GM10248 (cell line): ENCODE data around the gene ERVMER34-1.

ENCODE experiments used
- CTCF ChIA-PET: fragments of 300-600 bp; sonication (Branson Sonifier 250); formaldehyde crosslinking; extraction: SDS; loops from one replicate; lab custom pipeline; 2021; ENCODE audit warnings: antibody characterized with exemption; lab: Yijun Ruan, JAX
- POLR2A ChIA-PET: fragments of 350-650 bp; sonication (Branson Sonifier 250); formaldehyde crosslinking; extraction: SDS; loops from one replicate; lab custom pipeline; 2020; ENCODE audit warnings: antibody characterized with exemption; lab: Yijun Ruan, JAX
- DNase-seq: peaks from one replicate; pipeline ENCODE4 v3.0.0; 2012; ENCODE audit errors: extremely low spot score
- TF ChIP-seq, protein P1 (sequence below): IDR thresholded peaks from 2 replicates; pipeline ENCODE4 v1.5.1; 2012; ENCODE audit warnings: mild to moderate bottlenecking, low read depth; ENCODE audit errors: extremely low read depth, missing control alignments, control extremely low read depth

Gene ERVMER34-1

DNA sequence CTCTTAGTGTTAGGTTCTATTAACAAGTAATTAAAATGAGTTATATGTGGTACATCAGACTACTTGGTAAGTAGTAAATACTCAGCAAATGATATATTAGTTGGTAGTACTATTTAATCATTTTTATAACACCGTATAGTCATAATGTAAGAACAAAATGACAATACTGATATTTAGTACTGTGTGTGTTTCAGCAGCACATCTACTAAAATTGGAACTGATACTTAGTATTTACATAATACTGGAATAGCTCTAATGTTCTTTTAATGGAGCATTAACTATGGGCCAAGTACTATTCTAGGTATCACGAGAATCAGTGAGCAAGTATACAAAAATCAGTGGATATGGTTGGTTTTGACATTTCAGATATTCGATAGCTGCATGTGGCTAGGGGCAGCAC, 35.3 kb downstream of the ERVMER34-1 start:
- DNase-seq, result no peak
- CTCF ChIA-PET, result interaction anchor here (1.4 kb wide), 1 partner anchor 15 kb away, joined by 3 read pairs; no protein-coding TSS in a partner anchor
- TF ChIP-seq, protein P1, sequence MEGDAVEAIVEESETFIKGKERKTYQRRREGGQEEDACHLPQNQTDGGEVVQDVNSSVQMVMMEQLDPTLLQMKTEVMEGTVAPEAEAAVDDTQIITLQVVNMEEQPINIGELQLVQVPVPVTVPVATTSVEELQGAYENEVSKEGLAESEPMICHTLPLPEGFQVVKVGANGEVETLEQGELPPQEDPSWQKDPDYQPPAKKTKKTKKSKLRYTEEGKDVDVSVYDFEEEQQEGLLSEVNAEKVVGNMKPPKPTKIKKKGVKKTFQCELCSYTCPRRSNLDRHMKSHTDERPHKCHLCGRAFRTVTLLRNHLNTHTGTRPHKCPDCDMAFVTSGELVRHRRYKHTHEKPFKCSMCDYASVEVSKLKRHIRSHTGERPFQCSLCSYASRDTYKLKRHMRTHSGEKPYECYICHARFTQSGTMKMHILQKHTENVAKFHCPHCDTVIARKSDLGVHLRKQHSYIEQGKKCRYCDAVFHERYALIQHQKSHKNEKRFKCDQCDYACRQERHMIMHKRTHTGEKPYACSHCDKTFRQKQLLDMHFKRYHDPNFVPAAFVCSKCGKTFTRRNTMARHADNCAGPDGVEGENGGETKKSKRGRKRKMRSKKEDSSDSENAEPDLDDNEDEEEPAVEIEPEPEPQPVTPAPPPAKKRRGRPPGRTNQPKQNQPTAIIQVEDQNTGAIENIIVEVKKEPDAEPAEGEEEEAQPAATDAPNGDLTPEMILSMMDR, result no peak
- POLR2A ChIA-PET, result no interaction called here

DNA sequence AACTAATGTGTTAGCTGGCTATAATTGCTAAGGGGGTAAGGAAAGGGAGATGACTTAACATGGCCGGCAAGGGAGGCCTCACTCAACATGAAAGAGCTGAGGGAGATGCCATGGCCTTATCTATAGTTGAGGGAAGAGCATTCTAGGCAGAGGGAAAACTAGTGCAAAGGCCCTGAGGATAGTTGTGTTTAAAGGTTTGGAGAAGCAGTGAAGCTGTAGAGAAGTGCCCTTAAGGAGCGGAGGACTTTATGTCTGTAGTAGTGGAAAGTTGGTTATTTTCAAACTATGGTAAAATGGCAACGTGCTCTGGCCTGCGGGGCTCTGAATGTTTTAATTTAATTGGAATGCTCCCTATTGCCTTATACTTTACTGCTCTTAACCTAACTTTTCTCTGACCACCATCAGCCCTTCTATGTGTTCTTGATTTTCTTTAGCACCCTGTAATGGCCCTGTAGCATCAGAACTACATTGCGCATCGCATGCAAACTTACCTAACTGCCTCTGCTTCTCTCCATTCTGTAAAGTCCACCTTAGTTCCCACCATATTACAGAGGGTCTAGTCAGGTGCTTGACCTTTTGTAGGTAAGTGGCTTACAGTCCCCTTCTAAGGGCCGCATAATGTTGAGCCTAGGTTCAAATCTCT, 35.8 kb downstream of the ERVMER34-1 start:
- ChIA-PET CTCF (no interaction called here), POLR2A (no interaction called here)
- no peak for DNase-seq
- TF ChIP-seq, protein P1, result no peak

DNA sequence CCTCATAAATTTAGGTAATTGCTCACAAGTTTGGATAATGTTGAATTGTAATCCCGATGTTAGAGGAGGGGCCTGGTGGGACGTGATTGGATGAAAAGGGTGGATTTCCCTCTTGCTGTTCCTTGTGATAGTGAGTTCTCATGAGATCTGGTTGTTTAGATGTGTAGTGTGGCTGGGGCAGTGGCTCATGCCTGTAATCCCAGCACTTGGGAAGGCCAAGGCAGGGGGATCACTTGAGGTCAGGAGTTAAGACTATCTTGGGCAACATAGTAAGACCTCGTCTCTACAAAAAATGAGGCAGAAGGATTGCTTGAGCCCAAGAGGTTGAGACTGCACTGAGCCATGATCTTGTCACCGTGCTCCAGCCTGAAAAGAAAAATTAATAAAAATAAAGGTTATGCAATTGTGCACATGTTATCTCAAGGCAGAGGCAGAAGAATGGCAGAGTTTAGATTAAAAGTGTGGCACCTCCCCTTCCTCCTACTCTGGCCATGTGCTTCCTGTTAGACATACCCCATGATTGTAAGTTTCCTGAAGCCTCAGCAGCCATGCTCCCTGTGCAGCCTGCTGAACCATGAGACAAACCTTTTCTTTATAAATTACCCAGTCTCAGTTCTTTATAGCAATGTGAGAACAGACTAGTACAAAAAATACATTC, 36.5 kb downstream of the ERVMER34-1 start:
- DNase-seq, result no peak
- ChIA-PET CTCF (interaction anchor here (3.0 kb wide), 1 partner anchor 8 kb away, joined by 21 read pairs; no protein-coding TSS in a partner anchor), POLR2A (no interaction called here)
- TF ChIP-seq, protein P1, result no peak

DNA sequence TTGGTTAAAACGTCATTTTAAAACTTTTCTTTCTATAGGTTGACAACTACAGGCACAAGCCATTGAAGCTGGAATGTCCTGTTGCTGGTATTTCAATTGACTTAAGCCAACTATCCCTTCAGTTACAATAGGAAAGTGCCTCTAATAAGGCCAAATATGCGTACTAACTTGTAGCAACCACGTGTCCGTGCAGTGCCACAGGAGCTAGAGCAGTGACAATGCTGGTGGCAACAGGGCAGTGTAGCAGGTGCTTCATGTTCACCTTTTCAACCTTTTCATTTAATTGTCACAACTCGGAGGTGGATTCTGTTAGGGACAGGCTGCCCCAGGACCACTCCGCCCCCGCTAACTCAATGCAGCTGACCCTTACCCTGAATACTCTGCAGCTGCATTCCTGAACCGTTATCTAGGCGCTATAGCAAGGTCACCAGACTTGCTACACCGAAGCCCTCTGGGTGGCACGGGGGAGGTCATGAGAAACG, 37.7 kb downstream of the ERVMER34-1 start:
- CTCF ChIA-PET, result interaction anchor here (0.9 to 3.0 kb wide), 6 partner anchors 9 to 168 kb away, joined by 3 to 21 read pairs (median 6); no protein-coding TSS in a partner anchor
- TF ChIP-seq, protein P1, result no peak

DNA sequence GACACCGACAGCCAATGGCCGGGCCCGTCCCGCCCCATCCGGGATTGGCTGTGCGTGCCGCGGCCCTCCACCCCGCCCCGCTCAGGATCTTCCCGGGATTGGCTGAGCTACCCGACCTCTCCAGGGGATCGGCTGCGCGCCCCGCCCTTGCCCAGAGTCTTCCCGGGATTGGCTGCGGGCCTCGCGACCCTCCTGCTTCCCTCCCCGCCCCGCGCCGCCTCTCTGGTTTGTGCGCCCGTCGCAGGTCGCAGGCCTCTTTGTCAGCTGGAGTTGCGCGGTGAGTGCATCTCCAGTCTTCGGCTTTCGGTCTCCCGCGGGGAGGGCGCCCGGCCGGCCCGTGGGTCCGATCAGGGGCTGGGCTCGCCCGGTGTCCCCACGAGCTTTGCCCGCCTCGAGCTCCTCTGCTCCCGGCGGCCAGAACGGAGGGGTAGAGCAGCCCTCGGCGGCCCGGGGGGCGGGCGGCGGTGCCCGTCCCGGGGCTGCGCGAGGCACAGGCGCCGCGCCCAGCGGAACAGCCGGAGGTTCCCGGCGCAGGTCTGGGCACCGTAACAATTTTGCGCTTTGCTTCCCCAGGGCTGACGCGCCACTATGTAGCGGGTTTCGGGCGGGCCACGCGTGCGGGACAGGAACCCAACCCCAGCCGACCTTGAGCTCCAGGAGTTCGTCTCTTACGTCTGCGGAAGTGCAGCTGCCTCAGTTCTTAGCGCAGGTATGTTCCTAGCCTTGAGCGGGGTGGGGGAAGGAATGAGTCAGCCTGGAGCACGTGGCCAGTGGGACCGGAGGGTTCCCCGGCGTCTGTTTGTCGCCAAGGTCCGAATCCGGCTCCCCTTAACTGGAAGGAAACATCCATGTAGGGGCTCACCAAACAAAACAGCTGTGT, 38.7 kb downstream of the ERVMER34-1 start:
- POLR2A ChIA-PET, result interaction anchor here (0.6 to 3.2 kb wide), 17 partner anchors 8 to 870 kb away, joined by 3 to 51 read pairs (median 3); partner anchors contain the start of gene DCUN1D4
- CTCF ChIA-PET, result interaction anchor here (0.9 to 3.0 kb wide), 9 partner anchors 9 to 1521 kb away, joined by 3 to 21 read pairs (median 6); no protein-coding TSS in a partner anchor
- TF ChIP-seq, protein P1, result no peak
- peak; percentile 96 for DNase-seq

More for the DNA sequence above, 37.7 kb downstream of the ERVMER34-1 start:
- POLR2A ChIA-PET, result interaction anchor here (1.2 to 3.2 kb wide), 3 partner anchors 9 to 70 kb away, joined by 6 to 51 read pairs (median 9); no protein-coding TSS in a partner anchor
- no peak for DNase-seq
